ENCODE measurements around the gene MAJIN. TPM values are rescaled to one million over a fixed set of nuclear protein-coding genes. Genes with fewer than 3 reads are reported as not detected.
A peak's percentile ranks its signal among the peaks of the same experiment; 100 is the strongest.

The MAJIN gene
- total and polyA plus RNA-seq, 9 of the 15 experiments (the other 6 are each of a cell fraction or from before 2014, with no cell fraction given) = 0.17 to 0.83 (median 0.24) TPM; not detected in 2

GRCh38 chr11:64916775-64917662, 54.9 kb downstream of the MAJIN start, which contains the start of gene ATG2A (continued):
- TF ChIP-seq RFX1 (IDR thresholded peaks at IDR 0.05) (no peak), ASH1L (IDR thresholded peaks at IDR 0.05; ENCODE audit: borderline replicate concordance, low read depth, partially characterized antibody) (no peak)

- intact Hi-C loops (cut with micrococcal nuclease) = no loop called here
- TF ChIP-seq CREM (IDR thresholded peaks at IDR 0.05; ENCODE audit: low read depth) = peak; percentile 68
- TF ChIP-seq MYC (IDR thresholded peaks at IDR 0.05; ENCODE audit: low read depth, low read length) = peak; percentile 68
- no peak for TF ChIP-seq MYC (CRISPR knock-in tag; IDR thresholded peaks at IDR 0.05; ENCODE audit: borderline replicate concordance, low read depth)
- TF ChIP-seq NR2F6 (CRISPR knock-in tag; IDR thresholded peaks at IDR 0.05) = no peak
- TF ChIP-seq ETV1 (tag; conservative IDR thresholded peaks at IDR 0.05; ENCODE audit: low read depth) = peak; percentile 50; the same call in 1 of the 2 replicates
Observed at GRCh38 chr11:64916040-64916774, 55.7 kb downstream of the MAJIN start.

More at GRCh38 chr11:64916040-64916774, 55.7 kb downstream of the MAJIN start:
- in situ Hi-C loops (cut with MboI) = no loop called here
- Histone ChIP-seq H3K4me3 (peak overlapping the region; percentile 87), H3K9ac (ENCODE audit: insufficient read depth in 1 of 2, low read depth in 2 of 2, low read length in 2 of 2) (peak overlapping the region; percentile 92 to 100), H3K9me3 (replicated peaks; ENCODE audit: control insufficient read depth, insufficient read depth, low read depth, low read length) (no peaks in the 10 kb centered on the region), H3K4me2 (ENCODE audit: insufficient read depth, low read length) (peak overlapping the region; percentile 98), H2AFZ (ENCODE audit: low read depth, low read length) (peak overlapping the region; percentile 62), H3K27me3 (ENCODE audit: control insufficient read depth in 2 of 2, insufficient read depth in 2 of 2, low read length in 2 of 2) (no peaks in the 10 kb centered on the region), H4K20me1 (replicated peaks; ENCODE audit: control insufficient read depth, insufficient read depth, low read length) (no peaks in the 10 kb centered on the region), H3K4me1 (replicated peaks in 1 of 2; ENCODE audit: control insufficient read depth in 2 of 2, insufficient read depth in 2 of 2, low read length in 2 of 2) (peaks cover 18 to 53% of the 10 kb centered on the region in 2 experiments; a peak in 4 of 5 replicates), H3K79me2 (ENCODE audit: control insufficient read depth, insufficient read depth, low read length) (peaks cover 26% of the 10 kb centered on the region), H3K9me1 (ENCODE audit: control insufficient read depth, insufficient read depth, low read length) (peaks cover 5% of the 10 kb centered on the region), H3K36me3 (ENCODE audit: control insufficient read depth, insufficient read depth, low read length) (peaks cover 30% of the 10 kb centered on the region; the same call in 2 of the 3 replicates), H3K27ac (ENCODE audit: extremely low read depth, low read depth, low read length) (peak overlapping the region; percentile 87)
- POLR2A ChIA-PET = interaction anchor here (0.6 to 1.3 kb wide), 8 partner anchors 8 to 206 kb away, joined by 3 to 10 read pairs (median 4); partner anchors contain the start of genes ARL2, FAU, MRPL49 and PPP2R5B
- DNase-seq (ENCODE audit: extremely low read depth in 1 of 4, low spot score in 3 of 4) (peak; percentile 66 to 80 (median 70)), FAIRE-seq (peak; percentile 72), ATAC-seq (peak; percentile 36)
- 2% methylated on average over 23 of the region's 23 CpGs for WGBS (ENCODE audit: insufficient coverage, low coverage, missing lambda C conversion rate)
- CTCF ChIA-PET (ENCODE audit: low intra/inter-chr PET ratio) = no interaction called here
- BruUV-seq (replicated peaks) = TSS peak; percentile 59

Data from K562 (cell line).